Measurements from ENCODE around the gene ZDHHC14. TPM values are rescaled to one million over a fixed set of nuclear protein-coding genes. Genes with fewer than 3 reads are reported as not detected.

Gene ZDHHC14
- total RNA-seq, 1 experiment from 2014 or later, result 3.2 TPM

DNA sequence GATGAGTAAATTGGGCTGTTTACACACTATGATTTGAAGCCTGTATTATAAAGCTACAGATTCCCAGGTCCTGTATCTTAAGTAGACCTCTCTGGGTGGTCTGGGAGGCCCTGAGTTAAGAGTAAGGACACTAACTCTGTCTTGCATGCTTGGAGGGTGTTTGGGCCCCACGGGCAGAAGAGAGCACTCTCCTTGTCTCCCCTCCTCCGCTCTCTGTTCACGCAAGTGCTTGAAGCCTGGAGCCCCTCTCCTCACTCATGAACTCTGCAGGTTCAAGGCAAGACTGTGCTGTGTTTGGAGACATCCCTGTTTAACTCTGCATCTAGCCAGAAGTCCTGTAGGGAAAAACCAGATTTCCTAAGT, 154.0 kb downstream of the ZDHHC14 start:
- Histone ChIP-seq H3K9me3 (ENCODE audit: low read depth, low read length, poor library complexity, severe bottlenecking) (no peaks in the 10 kb centered on the region), H3K27me3 (replicated peaks; ENCODE audit: insufficient read depth, low read depth, low read length, poor library complexity) (no peaks in the 10 kb centered on the region), H3K27ac (ENCODE audit: low read depth, low read length, poor library complexity, severe bottlenecking) (no peak overlapping the region), H3K36me3 (ENCODE audit: insufficient read depth, low read length, poor library complexity, severe bottlenecking) (no peaks in the 10 kb centered on the region), H3K4me1 (ENCODE audit: insufficient read depth, low read length, poor library complexity, severe bottlenecking) (peaks cover 12% of the 10 kb centered on the region), H3K4me3 (ENCODE audit: low read depth, low read length, poor library complexity, severe bottlenecking) (no peak overlapping the region)
- TF ChIP-seq, protein P1, sequence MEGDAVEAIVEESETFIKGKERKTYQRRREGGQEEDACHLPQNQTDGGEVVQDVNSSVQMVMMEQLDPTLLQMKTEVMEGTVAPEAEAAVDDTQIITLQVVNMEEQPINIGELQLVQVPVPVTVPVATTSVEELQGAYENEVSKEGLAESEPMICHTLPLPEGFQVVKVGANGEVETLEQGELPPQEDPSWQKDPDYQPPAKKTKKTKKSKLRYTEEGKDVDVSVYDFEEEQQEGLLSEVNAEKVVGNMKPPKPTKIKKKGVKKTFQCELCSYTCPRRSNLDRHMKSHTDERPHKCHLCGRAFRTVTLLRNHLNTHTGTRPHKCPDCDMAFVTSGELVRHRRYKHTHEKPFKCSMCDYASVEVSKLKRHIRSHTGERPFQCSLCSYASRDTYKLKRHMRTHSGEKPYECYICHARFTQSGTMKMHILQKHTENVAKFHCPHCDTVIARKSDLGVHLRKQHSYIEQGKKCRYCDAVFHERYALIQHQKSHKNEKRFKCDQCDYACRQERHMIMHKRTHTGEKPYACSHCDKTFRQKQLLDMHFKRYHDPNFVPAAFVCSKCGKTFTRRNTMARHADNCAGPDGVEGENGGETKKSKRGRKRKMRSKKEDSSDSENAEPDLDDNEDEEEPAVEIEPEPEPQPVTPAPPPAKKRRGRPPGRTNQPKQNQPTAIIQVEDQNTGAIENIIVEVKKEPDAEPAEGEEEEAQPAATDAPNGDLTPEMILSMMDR (conservative IDR thresholded peaks at IDR 0.05; ENCODE audit: low read depth, low read length), result no peak
- no peak for TF ChIP-seq EZH2 (IDR thresholded peaks at IDR 0.05; ENCODE audit: borderline replicate concordance, low read depth, low read length, poor library complexity, severe bottlenecking)
- intact Hi-C loops (cut with micrococcal nuclease; ENCODE audit: unreplicated experiment), result no loop called here
- no TSS peak for BruUV-seq (replicated peaks)
- DNase-seq (ENCODE audit: low spot score), result no peak
- CTCF ChIA-PET, result no interaction called here
- POLR2A ChIA-PET (ENCODE audit: low non-redundant PET), result no interaction called here

GRCh38 chr6:157535340-157536222, 154.6 kb downstream of the ZDHHC14 start:
- Histone ChIP-seq H3K4me3 (ENCODE audit: low read depth, low read length, poor library complexity, severe bottlenecking) (no peak overlapping the region), H3K9me3 (ENCODE audit: low read depth, low read length, poor library complexity, severe bottlenecking) (no peaks in the 10 kb centered on the region), H3K36me3 (ENCODE audit: insufficient read depth, low read length, poor library complexity, severe bottlenecking) (no peaks in the 10 kb centered on the region), H3K27ac (ENCODE audit: low read depth, low read length, poor library complexity, severe bottlenecking) (no peak overlapping the region), H3K4me1 (ENCODE audit: insufficient read depth, low read length, poor library complexity, severe bottlenecking) (peaks cover 12% of the 10 kb centered on the region), H3K27me3 (replicated peaks; ENCODE audit: insufficient read depth, low read depth, low read length, poor library complexity) (no peaks in the 10 kb centered on the region)
- ChIA-PET POLR2A (ENCODE audit: low non-redundant PET) (no interaction called here), CTCF (no interaction called here)
- no TSS peak for BruUV-seq (replicated peaks)
- DNase-seq (ENCODE audit: low spot score), result peak; percentile 16
- TF ChIP-seq, protein P1 (conservative IDR thresholded peaks at IDR 0.05; ENCODE audit: low read depth, low read length), result no peak
- no peak for TF ChIP-seq EZH2 (IDR thresholded peaks at IDR 0.05; ENCODE audit: borderline replicate concordance, low read depth, low read length, poor library complexity, severe bottlenecking)
- intact Hi-C loops (cut with micrococcal nuclease; ENCODE audit: unreplicated experiment), result no loop called here

GRCh38 chr6:157536223-157536545, 155.2 kb downstream of the ZDHHC14 start:
- POLR2A ChIA-PET (ENCODE audit: low non-redundant PET), result no interaction called here

More at GRCh38 chr6:157536223-157536545, 155.2 kb downstream of the ZDHHC14 start:
- TF ChIP-seq, protein P1 (conservative IDR thresholded peaks at IDR 0.05; ENCODE audit: low read depth, low read length), result no peak
- TF ChIP-seq EZH2 (IDR thresholded peaks at IDR 0.05; ENCODE audit: borderline replicate concordance, low read depth, low read length, poor library complexity, severe bottlenecking), result no peak
- no TSS peak for BruUV-seq (replicated peaks)
- H3K4me1 ChIP-seq (ENCODE audit: insufficient read depth, low read length, poor library complexity, severe bottlenecking), result peaks cover 12% of the 10 kb centered on the region
- H3K9me3 ChIP-seq (ENCODE audit: low read depth, low read length, poor library complexity, severe bottlenecking), result no peaks in the 10 kb centered on the region
- no peak overlapping the region for H3K4me3 ChIP-seq (ENCODE audit: low read depth, low read length, poor library complexity, severe bottlenecking)
- DNase-seq (ENCODE audit: low spot score), result no peak
- no peak overlapping the region for H3K27ac ChIP-seq (ENCODE audit: low read depth, low read length, poor library complexity, severe bottlenecking)
- intact Hi-C loops (cut with micrococcal nuclease; ENCODE audit: unreplicated experiment), result no loop called here
- CTCF ChIA-PET, result no interaction called here
- H3K27me3 ChIP-seq (replicated peaks; ENCODE audit: insufficient read depth, low read depth, low read length, poor library complexity), result no peaks in the 10 kb centered on the region
- no peaks in the 10 kb centered on the region for H3K36me3 ChIP-seq (ENCODE audit: insufficient read depth, low read length, poor library complexity, severe bottlenecking)

Data from A673 (cell line).